Brain microvascular endothelial cell (primary cell): Measurements from ENCODE around the gene PCARE.
A peak's percentile ranks its signal among the peaks of the same experiment; 100 is the strongest.

Experiments used
- DNase-seq: peaks from one replicate; pipeline ENCODE4 v3.0.0-alpha.2; 2020
- H3K27ac ChIP-seq: fragments of 250-450 bp; sonication (Bioruptor Pico); 2 replicates; pipeline ENCODE4 v1.5.1; 2020; ENCODE audit warnings: mild to moderate bottlenecking, moderate library complexity
- H3K27me3 ChIP-seq: fragments of 250-450 bp; sonication (Bioruptor Pico); replicated peaks from 2 replicates; pipeline ENCODE4 v1.5.1; 2020; ENCODE audit warnings: mild to moderate bottlenecking
- H3K36me3 ChIP-seq: fragments of 250-450 bp; sonication (Bioruptor Pico); replicated peaks from 2 replicates; pipeline ENCODE4 v1.5.1; 2020; ENCODE audit warnings: mild to moderate bottlenecking
- H3K4me3 ChIP-seq: 2 replicates; pipeline ENCODE4 v1.5.1; 2011; ENCODE audit warnings: low read depth, mild to moderate bottlenecking, control low read depth, low read length, moderate library complexity
- CTCF ChIP-seq: IDR thresholded peaks from 2 replicates; pipeline ENCODE4 v1.5.1; 2011; ENCODE audit warnings: low read depth, mild to moderate bottlenecking, moderate library complexity, low read length, control low read depth, inconsistent platforms; ENCODE audit errors: missing control alignments
- in situ Hi-C: cut with HindIII; loops from 2 replicates; pipeline ENCODE4 v1.10.0; 2017; ENCODE audit warnings: low sequenced_read_pairs, low pct_ligation_motif_present

The PCARE gene

GRCh38 chr2:29074411-29074810 is at the start of gene PCARE:
Gene PCARE, minus strand, starts transcription at chr2:29074523. Its CDS starts 262 bp downstream, at chr2:29074261.
- Histone ChIP-seq H3K36me3 (no peaks in the 10 kb centered on the region), H3K4me3 (no peak within 1 kb of the TSS), H3K27me3 (no peaks in the 10 kb centered on the region), H3K27ac (no peak within 1 kb of the TSS)
- in situ Hi-C loops = no loop called here
- TF ChIP-seq CTCF = no peak
- no peak for DNase-seq

GRCh38 chr2:29123617-29124349 is 49.5 kb upstream of the PCARE start:
- Histone ChIP-seq H3K4me3 (no peak overlapping the region), H3K27me3 (no peaks in the 10 kb centered on the region), H3K36me3 (peaks cover 2% of the 10 kb centered on the region), H3K27ac (peak overlapping the region; percentile 92)
- peak; percentile 78 for DNase-seq
- TF ChIP-seq CTCF = no peak
- in situ Hi-C loops = no loop called here

- Histone ChIP-seq H3K27me3 (no peaks in the 10 kb centered on the region), H3K4me3 (no peak overlapping the region), H3K27ac (no peak overlapping the region), H3K36me3 (peaks cover 2% of the 10 kb centered on the region)
- no peak for DNase-seq
- in situ Hi-C loops = no loop called here
- no peak for TF ChIP-seq CTCF
These were observed 46.5 kb upstream of the PCARE start for GRCh38 chr2:29120846-29121245.

GRCh38 chr2:29119211-29119610 is 44.9 kb upstream of the PCARE start:
- DNase-seq = no peak
- no peaks in the 10 kb centered on the region for H3K27me3 ChIP-seq
- in situ Hi-C loops = no loop called here
- no peak overlapping the region for H3K4me3 ChIP-seq
- no peak overlapping the region for H3K27ac ChIP-seq
- no peaks in the 10 kb centered on the region for H3K36me3 ChIP-seq
- TF ChIP-seq CTCF = no peak

- Histone ChIP-seq H3K4me3 (no peak overlapping the region), H3K36me3 (no peaks in the 10 kb centered on the region), H3K27ac (peak overlapping the region; percentile 85), H3K27me3 (no peaks in the 10 kb centered on the region)
- no peak for DNase-seq
- no peak for TF ChIP-seq CTCF
- in situ Hi-C loops = no loop called here
These were observed 43.4 kb upstream of the PCARE start for GRCh38 chr2:29117636-29118303.
